Stimulated activated CD8-positive, alpha-beta memory T cell treated with anti-CD3 and anti-CD28 coated beads, Interleukin-7, amount 100 ng/mL, for 4 hours (primary cell): Measurements from ENCODE around the gene PPARD.

Experiments
- DNase-seq, 2 donors: peaks; one replicate each; pipeline ENCODE4 v3.0.0-alpha.2; 2020; ENCODE audit warnings: low read depth in 2 of 2

The PPARD gene

DNA sequence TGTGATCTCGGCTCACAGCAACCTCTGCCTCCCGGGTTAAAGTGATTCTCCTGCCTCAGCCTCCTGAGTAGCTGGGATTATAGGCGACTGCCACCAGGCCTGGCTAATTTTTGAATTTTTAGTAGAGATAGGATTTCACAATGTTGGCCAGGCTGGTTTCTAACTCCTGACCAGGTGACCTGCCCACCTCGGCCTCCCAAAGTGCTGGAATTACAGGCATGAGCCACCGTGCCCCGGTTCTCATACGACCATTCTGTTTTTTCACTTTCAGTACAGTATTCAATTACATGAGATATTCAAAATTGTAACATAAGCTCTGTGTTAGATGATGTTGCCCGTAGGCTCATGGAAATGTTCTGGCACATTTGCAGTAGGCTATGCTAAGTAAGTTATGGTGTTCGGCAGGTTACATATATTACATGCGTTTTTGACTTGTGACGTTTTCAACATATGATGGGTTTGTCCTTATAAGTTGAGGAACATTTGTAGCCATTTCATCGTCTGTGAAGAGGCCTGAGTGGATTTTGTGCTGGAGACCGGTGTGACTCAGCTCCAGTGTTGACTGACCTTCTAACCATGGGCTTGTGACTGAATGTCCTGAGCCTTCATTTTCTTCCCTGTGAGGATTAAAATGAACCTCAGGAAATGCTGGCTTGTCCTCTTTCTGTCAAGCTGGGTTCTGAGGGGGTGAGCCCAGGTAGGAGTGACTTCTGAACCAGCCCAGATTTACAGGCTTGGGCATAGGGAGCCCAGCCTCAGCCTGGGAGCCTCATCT lies 12.2 kb downstream of the PPARD start:
- DNase-seq = no peak

DNA sequence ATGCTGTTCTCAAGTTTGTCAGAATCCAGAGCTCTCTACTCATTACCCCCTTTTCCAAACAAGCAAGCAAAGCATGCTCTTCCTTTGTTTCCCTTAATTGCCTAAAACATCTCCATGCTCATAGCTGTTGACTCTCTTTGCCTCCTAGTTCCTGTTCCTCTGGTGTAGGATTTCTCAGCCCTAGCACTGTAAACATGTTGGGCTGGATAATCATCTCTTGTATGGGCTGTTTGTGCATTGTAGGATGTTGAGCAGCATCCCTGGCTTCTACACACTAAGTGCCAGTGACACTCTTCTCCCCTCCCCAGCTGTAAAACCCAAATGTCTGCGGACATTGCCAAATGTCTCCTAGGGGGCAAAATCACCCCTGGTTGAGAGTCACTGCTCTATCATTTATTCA lies 14.0 kb downstream of the PPARD start:
- DNase-seq = no peak

DNA sequence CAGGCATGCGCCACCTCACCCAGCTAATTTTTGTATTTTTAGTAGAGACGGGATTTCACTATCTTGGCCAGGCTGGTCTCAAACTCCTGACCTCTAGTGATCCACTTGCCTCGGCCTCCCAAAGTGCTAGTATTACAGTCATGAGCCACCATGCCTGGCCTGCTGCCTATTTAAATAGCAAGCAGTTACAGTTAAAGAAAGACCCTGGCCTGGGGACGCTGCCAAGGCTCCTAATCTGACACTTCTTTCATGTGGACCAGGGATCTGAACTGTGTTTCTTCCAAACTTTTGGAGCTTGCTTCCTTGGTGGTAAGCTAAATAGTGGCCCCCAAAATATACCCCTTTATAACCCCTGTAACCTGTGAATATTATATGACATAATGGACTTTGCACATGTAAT lies 15.3 kb downstream of the PPARD start:
- DNase-seq = no peak

DNA sequence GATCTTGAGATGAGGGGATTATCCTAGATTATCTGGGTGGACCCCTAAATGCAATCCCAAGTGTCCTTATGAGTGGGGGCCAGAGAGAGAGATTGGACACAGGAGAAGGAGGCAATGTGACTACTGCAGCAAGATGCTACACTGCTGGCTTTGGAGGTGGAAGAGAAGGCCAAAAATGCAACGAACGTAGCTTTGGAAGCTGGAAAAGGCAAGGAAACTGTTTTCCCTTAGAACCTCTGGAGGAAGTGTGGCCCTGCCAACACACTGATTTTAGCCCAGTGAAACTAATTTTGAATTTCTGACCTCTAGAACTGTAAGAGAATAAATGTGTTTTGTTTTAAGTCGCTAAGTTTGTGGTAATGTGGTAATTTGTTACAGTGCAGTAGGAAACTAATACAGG lies 15.7 kb downstream of the PPARD start:
- no peak for DNase-seq

DNA sequence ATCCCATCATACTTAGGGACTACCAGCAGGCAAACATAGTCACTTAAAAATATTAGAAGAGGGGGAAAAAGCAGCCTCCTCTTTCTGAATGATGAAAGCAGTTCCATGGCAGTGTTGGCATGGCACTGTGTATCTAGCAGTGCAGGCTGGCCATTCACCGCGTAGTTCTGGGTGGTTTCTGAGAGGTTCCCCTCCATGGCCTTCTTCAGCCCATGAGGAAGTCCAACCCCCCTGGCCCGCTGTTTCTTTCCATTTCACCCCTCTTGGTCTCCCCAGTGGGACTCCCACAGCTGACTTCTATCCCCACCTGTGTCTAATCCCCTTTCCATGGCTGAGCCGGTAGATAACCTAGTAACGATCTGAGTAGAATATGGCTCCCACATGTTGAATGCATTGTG lies 17.0 kb downstream of the PPARD start:
- no peak for DNase-seq

DNA sequence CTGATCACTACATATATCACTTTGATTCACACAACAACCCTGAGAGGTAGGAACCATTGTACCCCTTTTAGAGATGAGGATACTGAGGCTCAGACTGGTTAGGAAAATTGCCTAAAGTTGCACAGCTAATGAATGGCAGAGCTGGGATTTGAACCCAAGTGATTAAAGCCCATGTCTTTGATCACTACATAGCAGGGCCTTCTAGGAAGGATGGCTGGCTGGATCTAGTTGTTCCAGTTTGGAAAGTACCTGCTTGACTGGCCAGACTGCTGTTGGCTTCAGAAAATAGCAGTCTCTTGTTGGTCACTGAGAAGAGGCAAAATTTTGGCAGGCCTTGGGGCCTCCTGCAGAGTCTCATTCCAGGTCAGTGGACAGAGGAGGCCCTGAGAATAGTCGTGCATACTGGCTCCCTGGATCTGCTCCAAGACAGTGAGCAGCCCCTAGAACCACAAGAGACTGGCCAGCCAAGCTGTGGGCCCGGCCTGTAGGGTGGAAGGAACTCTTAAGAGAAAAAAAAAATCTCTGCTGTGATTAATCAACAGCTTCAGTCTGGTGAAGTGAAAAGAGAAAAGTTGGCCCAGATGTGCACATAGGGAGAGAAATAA lies 17.5 kb downstream of the PPARD start:
- no peak for DNase-seq

DNA sequence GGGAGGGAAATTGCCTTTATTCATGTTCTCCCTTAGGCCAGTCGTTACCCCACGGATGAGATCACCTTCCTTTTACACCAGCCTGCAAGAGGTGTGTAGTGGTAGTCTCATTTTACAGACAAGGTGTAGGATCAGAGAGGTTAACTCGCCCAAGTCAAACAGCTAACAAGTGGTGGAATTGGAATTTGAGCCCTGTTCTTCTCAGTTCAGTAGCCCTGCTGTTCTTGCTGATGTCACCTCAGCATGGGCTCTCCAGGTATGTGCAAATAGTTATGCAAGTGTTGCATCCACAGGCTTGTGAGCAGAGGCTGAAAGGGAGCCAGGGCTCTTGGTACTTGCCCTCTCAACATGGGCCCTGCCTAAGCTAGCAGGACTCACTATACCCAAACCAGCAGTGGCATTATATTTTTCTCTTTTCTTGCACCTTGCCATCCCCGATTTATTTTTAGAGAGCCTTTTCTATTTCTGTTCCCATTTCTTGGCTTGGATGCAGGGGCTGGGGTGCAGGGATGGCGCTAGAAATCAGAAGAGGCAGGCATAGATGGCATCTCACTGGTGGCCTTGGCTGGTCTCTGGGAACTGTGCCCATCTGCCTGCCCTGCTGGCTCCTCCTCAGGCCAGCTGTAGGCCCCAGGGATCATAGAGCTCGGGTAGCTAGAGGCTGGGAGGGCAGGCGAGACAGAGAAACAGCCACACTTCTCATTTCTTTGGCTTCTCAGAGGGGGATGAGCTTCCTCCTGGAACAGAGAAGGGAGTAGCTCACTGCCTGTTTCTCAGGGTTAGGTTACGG lies 18.2 kb downstream of the PPARD start:
- DNase-seq = no peak

DNA sequence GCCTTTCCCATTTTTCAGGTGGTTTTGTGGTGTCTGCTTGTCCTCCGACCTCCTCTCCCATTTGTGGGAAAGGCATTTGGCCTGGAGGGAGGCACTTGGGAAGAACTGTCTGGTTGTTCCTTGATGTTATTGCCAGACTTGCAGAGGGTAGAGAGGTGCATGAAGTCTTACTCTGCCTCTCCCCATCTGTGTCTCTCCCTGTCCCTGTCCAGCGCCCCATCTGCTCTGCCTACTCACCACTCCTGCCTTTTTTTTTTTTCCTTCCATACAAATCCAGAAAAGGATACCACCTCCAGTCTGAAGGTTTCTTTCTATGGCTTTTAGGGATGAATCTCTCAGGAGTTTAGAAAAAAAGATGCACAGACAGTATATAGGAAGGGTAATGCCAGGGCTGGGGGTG lies 19.8 kb downstream of the PPARD start:
- DNase-seq = no peak

DNA sequence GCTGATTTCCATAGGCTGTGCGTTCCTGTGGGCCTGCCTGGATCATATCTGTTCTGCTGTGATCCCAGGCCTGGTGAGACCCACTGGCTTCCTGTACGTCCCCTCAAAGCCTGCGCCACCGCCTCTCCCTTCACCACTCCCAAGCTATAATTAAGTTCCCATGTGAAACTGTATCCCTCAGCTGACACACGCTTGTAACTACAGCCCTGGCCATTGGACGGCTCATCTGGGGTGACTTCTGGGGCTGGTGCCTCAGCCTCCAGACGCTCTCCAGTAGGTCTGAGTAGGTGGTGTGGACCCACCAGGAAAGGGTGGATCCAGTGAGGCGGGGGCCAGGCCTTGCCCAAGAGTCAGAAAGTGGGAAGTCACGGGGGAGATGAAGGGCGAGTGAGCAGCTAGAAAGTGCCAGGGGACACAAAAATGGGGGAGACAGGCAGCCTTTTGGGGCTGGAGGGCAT lies 21.0 kb downstream of the PPARD start:
- no peak for DNase-seq

DNA sequence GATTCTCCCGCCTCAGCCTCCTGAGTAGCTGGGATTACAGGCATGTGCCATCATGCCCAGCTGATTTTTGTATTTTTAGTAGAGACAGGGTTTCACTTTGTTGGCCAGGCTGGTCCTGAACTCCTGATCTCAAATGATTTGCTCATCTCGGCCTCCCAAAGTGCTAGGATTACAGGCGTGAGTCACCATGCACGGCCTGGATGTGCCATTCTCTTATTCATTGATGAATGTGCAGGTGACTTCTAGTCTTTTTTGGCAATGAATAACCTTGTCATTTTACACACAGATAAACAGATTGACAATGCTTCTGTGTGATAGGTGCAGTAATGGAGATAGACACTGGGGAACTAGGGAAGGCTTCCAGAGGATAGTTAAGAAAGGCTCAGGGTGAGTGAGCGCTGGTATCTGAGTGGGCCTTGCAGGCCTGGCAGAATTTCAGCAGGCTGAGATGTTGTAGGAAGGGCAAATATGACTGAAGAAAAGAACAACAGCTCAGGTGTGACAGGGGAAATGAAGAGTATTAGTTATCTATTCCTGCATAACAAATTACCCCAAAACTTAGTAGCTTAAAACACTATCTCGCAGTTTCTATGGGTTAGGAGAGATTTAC lies 23.3 kb downstream of the PPARD start:
- no peak for DNase-seq

DNA sequence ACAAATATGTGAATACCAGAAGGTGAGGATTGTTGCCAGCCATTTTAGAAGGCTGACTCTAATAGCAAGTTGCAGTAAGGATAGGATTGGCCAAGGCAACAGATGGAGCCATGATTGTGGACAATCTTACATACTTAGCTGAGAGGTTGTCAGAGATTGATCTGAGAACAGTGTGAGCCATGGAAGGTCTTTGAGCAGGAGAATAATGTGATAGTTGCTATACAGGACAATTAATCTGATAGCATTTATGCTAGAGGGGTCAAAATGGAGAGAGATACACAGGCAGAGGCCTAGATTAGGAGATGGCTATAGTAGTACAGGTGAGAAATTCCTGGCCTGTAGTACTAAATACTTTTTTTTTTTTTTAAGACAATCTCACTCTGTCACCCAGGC lies 23.8 kb downstream of the PPARD start:
- no peak for DNase-seq

DNA sequence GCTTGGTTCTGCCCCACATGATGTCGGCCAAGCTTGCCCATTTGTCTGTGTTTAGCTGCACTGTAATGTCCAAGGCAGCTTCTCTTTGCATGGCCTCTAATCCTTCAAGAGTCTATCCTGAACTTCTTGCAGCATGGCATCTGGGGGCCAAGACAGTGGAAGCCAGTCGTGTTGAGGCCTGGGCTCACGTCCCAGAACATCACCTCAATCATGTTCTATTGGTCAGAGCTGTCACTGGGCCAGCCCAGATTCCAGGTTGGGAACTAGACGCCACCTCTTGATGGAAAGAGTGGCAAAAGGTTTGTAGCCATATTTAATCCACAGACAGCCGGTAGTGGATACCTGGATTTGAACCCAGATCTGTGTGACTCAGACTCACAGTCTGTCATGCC lies 25.3 kb downstream of the PPARD start:
- no peak for DNase-seq

DNA sequence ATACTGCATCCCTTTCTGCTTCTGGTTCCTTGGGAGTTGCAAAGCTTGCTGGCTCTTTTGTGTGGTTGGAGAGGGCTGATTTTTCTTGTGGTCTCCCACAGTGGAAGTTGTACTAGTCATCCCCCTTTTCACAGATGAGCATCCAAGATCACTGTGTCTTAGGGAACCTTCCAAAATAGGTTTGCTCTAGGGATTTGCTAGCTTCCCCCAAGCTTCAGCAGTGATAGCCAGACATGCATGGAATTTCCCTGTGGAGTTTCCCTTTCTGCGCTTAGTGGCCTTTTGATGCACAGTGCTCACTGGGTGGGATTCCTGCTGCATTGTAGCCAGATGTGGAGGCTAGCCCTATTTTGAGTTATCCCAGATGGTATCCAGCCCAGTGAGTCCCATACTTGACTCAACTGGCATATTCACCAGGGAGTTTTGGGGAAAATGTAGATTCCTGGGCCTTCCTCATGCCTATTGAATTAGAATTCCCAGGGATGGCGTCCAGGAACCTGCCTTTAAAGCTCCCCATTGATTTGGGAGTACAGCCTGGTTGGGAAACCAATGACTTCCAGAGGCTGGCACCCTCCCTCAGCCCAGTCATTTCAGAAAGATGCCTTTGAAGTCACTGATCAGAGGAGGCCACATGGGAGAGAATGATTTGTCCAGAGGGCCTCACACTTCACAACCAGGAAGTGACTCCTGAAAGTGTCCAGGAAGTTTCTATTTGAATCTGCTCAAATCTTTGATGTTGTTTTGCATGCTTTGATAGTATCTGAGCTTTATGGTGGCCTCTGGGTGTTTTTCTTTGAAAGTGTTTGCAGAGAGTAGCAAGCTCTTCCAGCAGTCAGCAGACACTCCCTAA lies 25.9 kb downstream of the PPARD start:
- no peak for DNase-seq

DNA sequence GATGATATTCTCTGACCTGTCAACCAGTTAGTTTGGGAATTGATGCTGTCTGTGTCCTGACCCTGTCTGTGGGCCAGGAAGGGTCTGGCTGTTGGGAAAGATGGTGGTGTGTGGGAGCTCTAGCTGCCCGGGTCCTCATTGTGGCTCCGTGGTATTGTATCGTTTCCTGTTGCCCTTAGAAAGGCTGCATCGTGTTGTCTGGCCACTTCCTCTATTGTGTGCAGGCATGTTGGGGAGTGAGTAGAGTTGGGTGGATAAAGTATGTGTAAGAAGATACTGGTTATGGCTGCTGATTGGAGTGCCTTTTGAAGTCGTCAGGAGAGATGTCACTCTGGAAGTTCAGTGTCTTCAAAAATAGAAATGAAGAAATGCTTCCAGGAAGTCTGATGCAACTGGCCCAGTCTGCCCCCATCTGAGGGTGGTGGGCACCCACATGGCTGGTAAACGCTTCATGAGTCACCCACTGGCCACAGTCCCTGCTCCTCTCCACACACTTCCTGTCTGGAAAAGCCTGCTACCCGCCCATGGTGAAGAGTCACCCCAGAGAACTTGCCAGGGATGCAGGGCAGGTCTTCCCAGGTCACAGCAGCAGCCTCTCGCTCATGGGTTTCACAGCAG lies 27.9 kb downstream of the PPARD start:
- peak; percentile 48 to 58 for DNase-seq

DNA sequence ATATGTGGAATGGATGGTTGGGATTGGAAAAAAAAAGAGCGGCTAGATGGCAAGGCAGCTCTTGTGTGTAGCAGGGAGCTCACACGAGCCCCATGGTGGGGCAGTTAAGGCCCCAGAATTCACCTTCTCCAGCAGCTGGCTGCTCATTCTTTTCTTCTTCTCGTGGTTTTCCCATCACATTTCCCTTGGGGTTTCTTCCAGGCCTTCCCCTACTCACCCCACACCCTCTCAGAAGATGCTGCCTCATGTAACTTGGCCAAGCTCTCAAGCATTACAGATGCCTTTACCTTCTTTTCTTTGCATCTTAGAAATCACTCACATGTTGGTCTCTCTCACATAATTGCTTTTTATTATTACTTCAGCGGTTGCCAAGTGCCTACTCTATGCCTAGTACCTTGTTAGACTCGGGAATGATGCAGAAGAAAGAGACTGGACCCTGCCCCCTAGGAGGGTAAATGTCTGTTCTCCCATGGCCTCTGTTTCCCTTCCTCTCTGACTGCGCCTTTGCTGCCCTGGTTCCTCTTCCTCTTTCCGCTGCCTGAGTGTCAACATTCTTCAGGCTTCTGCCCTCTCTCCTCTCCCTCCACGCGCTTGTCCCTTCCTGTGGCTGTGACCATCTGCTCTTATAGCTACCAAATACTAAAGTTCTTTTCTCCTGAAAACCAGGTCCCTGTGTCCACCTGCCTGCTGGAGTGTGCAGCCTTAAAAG lies 28.6 kb downstream of the PPARD start:
- no peak for DNase-seq

DNA sequence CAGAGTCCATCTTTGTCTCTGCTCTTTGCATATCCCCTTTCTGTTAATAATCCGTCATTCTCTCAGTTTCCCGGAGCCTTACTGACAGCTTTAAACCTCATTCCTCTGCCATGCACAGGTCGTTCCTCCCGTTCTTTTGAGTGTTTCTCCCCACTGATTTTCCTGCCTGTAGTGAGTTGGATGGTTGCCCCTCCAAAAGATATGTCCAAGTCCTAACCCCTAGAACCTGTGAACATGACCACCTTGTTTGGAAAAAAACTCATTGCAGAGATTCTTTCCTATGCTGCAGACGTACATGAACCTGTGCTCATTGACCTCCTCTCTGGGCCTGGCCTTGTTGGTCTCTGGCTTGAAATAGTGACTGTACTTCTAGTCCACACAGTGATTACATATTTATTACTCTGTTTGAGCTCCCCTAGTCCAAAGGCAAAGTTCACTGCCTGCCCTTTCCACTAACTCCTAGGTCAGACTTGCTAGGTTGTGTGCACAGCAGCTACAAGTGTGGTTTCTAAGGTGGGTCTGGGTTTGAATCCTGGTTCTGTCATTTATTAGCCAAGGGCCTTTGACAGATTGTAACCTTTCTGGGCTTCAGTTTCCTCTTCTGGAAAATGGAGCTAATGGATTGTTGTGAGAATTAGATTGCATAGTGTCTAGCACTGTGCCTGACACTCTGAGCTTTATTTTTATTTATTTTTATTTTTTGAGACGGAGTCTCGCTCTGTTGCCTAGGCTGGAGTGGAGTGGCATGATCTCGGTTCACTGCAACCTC lies 29.3 kb downstream of the PPARD start:
- no peak for DNase-seq

DNA sequence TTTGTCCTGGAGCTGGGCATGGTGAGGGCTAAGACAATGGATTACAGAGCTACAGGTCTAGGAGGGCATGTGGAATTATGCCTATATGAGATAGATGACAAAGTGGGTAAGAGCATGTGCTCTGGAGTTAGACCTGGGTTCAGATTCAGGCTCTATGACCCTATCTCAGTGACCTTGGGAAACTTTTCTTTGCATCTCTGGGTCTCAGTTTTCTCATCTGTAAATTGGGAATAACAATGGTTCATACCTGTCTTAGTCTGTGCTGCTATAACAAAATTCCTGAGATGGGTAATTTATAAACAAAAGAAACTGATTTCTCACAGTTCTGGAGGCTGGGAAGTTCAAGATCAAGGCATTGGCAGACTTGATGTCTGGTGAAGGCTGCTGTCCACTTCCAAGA lies 30.3 kb downstream of the PPARD start:
- DNase-seq = no peak

DNA sequence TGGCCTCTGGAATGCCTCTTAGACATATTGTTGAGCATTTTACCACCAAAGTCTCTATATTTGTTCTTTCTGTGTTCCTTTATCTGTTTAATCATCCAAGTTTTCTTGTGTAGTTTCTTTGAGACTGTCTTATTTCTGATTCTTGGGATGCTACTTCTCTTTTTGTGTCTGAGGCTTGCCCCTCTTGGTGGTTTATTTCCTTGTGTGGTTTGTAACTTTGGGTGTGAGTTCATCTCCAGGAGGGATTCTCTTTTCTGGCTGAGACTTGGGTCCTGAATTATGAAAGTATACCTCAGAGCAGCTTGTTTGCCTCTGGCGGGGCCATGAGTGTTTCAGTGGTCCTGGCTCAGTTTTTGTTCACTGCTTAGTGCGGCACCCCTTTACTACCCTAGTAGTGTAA lies 33.9 kb downstream of the PPARD start:
- no peak for DNase-seq

DNA sequence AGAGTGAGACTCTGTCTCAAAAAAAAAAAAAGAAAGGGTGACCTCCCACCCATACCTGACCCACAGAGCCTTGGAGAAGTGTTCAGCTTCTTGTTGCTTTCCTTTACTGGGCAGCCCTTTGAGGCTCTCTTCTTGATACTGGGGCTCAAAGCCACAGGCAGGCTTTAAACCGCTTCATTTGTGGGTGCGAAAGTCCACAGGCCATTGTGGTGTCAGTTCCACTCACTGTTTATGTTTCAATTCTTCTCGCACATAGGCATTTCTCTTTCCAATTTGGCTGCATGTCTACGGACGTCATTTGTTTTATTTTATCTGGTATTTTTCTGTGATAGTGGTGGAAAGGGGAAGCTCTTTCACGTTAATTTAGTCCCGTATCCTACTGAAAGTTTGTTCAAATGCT lies 34.6 kb downstream of the PPARD start:
- DNase-seq = no peak

DNA sequence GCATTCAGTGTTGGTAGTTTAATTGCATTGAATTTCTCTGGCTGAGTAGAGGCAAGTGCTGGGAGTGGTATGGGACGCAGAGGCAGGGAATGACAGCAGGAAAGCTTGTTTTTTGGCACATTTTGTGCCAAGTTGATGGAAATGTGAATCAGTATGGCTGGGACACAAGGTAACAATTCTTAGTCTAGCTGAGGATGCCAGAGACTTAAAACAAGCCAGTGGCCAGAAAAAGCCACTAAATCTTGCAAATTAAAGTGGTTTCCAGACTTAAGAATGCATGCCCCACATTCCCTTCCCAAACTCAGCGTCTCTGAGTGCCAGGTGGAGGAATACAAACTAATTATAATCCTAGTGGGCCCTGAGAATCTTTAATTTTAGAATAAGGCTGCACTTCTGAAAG lies 35.9 kb downstream of the PPARD start:
- DNase-seq = no peak
